ENCODE results near the gene ADM2.

The ADM2 gene

DNA sequence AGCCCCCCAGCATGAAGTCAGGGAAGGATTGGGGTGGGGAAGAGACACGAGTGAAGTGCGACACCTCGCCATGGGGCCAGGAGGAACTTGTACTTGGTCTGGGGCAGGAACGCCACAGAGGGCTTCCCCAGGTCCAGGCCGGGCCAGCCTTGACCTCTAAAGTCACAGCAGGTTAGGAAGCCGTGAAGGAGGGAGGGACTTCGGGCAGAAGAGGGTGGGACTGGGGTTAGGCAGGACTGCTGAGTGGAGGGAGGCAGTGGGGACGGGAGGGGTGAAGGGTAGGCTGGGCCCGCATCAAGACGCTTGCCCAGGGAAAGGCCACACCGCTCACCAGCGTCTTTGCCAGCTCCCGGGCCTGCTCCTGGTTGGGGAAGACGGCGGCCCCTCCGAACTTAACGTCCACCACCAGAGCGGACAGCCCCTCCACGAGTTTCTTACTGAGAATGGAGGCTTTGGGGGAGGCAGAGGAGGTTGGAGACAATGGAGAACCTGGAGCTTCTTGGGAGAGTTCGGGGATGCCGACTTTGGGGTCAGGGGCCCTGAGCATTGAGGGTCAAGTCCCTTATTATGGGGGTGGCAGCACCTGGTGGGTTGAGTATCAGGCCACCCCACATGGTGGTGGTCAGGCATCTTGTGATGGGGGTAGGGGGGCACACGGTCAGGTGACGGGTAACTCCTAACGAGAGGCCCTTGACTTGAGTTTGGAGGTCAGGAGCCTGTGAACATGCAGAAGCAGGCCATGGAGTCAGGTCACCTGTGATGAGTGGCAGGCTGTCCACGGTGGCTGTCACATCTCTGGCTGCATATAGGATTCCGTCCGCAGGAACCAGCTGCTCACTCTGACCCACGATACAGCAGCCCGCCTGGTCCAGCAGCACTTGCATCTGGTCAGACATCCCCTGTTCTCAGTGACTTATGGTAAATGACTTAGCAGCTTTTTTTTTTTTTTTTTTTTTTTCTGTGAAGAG lies 45.8 kb downstream of the ADM2 start:
- DNase-seq = no peak

GRCh38 chr22:50527921-50528681 lies 46.8 kb downstream of the ADM2 start:
- DNase-seq = no peak

DNA sequence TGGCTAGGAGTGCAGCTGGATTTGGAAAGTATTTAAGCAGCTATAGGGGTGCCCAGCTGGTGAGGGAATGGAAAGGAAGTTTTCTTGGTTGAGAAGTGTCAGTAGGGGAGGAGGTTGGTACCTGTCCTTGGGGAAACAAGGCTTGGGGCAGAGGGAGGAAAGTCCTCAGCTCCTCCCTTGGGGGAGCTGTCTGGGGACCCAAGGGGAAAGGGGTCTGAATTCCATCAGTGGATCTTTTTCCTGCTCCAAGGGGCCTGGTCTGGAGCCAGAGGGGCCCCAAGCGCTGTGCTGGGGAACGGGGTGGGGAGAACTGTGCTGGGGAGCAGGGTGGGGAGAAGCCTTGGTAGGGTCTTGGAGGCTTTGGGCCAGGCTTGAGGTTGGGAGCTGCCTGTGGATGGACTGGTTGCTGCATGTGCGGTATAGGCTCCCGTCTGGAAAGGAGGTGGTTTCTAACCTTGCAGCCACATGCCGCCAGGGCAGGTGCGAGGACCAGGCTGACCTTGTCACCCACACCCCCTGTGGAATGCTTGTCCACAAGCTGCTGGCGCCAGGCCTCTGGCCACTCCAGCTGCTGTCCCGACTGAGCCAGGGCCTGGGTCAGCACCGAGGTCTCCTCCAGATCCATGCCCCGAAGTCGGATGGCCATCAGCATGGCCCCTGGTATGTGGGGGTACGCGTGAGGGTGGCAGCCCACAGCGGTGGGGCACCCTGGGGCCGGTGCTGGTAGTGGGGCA lies 47.5 kb downstream of the ADM2 start:
- no peak for DNase-seq

GRCh38 chr22:50529416-50529896 lies 48.1 kb downstream of the ADM2 start:
- DNase-seq = no peak

- peak; percentile 58 for DNase-seq
These were observed 48.7 kb downstream of the ADM2 start, which contains the start of gene TYMP for GRCh38 chr22:50529897-50530579. Gene TYMP, minus strand, starts transcription at chr22:50530012. Its CDS starts 303 bp downstream, at chr22:50529709.

GRCh38 chr22:50530580-50530876 lies 49.2 kb downstream of the ADM2 start:
- no peak for DNase-seq

DNA sequence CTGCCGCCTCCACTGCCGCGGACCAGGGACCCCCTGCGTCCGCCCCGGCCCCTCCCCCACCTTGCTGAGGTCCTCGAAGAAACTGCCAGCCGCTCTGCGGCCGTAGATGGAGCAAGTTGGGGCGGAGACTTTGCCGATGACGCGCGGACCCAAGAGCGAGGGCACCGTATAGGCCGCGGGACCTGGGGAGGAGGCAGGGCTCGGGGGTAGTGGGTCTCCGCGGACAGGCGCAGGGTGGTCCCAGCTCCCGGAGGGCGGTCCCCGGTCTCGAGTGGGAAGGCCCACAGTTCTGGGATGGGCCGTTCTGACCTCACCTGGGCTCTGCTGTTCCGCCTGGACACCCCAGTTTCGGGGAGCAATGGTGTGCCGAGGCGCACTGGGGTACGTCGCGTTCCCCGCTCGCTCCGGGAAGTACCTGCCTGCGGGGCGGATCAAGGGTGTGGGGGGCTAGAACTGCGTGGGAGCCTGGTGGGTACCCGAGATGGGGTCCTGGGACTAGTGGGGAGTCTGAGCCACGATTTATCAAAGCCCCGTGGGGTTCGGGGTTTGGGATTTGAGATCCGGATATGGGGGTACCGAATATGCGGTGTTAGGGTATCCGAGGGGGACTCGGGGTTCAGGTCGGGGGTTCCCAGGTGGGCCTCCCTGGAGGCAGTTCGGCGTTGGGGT lies 49.7 kb downstream of the ADM2 start:
- peak; percentile 69 for DNase-seq

DNA sequence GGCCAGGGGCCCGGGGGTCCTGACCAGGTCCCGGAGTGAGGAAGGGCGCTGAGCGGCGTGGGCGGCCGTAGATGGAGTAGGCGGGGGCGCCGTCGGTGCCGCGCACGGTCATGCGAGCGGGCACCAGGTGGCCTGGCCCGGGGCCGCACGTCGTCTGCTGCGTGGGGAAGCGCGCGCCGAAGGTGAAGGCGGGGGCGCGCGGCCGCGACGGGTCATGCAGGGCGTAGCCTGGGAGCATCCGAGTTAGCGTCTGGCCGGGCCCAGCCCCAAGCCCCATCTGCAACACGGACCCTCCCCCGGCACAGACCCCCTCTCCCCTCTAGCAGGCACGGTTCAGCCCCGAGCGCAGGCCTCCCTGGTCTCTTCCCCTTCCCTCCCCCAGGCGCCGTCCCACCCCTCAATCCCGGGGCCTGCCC lies 50.2 kb downstream of the ADM2 start:
- DNase-seq = no peak

DNA sequence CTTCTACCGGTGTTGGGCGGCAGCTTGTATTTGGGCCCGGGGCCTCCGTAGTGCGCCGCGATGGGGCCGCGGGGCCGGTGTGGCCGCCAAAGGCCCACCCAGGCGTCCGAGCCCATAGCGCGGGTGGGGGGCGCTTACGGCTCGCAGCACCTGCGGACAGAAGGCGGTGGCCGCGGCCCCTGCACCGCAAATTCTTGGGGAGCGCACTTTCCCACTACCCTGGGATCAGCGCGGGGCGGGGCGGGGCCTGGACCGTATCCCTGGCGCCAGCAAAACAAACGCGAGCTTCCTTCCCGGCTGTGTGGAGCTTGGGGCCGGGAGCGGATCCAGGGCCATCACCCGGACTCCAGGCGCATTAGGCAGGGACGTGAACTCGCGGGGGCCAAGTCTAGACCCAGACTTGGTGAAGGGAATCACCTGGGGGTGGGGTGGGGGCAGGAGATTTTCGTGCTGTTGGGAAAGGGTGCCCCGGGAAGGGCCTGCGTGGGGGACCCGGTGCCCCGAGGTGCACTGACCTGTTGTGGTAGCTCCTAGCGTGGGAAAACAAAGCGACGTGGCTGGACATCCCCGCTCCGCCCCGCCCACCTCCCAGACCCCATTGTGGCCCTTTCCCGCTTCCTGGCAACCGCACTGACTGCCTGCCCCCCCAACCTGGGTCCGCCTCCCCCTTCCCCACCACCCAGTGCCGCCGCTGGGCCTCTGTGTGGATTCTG lies 50.8 kb downstream of the ADM2 start:
- peak; percentile 38 for DNase-seq

DNA sequence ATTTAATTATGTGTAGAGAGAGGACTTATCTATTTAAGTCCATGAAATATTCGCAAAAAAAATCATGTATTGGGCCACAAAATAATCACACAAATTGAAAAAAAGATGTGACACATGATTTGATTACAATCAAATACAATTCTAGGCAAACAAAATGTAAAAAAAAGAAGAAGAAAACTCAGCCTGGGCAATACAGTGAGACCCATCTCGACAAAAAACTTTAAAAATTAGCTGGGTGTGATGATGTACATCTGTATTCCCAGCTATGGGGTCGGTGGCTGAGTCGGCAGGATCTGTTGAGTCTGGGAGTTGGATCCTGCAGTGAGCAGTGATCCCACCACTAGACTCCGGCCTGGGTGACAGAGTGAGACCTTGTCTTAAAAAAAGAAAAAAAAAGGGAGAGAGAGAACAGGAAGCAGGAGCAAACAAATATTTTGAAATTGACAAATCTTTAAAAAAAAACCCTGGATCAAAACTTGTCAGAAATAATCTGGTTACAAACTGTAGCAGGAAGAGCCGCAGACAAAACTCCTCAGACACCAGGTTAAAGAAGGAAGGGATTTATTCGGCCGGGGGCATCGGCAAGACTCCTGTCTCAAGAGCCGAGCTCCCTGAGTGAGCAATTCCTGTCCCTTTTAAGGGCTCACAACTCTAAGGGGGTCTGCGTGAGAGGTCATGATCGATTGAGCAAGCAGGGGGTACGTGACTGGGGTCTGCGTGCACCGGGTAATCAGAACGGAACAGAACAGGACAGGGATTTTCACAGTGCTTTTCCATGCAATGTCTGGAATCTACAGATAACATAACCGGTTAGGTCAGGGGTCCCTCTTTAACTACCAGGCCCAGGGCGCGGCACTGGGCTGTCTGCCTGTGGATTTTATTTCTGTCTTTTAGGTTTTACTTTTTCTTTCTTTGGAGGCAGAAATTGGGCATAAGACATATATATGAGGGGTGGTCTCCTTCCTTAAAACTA lies 51.8 kb downstream of the ADM2 start:
- no peak for DNase-seq

DNA sequence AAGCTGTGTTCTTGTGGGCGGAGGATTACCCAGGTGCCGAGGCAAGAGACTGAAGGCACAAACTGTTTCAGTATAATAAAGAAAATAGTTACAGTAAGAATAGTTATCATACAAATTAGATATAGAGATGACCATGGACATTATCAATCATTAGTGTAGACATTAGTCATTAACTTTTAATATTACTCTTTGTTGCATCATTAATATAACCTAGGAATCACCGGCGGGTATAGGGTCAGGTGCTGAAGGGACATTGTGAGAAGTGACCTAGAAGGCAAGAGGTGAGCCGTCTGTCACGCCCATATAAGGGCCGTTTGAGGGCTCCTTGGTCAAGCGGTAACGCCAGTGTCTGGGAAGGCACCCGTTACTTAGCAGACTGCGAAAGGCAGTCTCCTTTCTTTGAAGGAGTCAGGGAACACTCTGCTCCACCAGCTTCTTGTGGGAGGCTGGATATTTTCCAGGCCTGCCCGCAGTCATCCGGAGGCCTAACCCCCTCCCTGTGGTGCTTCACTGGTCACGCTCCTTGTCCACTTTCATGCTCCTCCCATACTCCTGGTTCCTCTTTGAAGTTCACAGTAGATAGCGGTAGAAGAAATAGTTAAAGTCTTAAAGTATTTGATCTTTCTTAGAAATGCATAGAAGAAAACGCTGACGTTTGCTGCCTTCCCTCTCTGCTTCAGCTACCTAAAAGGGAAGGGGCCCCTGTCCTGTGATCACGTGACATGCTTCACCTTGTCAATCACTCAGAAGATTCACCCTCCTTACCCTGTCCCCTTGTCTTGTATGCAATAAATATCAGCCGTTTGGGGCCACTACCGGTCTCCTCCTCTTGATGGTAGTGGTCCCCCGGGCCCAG lies 52.7 kb downstream of the ADM2 start:
- DNase-seq = peak; percentile 57

DNA sequence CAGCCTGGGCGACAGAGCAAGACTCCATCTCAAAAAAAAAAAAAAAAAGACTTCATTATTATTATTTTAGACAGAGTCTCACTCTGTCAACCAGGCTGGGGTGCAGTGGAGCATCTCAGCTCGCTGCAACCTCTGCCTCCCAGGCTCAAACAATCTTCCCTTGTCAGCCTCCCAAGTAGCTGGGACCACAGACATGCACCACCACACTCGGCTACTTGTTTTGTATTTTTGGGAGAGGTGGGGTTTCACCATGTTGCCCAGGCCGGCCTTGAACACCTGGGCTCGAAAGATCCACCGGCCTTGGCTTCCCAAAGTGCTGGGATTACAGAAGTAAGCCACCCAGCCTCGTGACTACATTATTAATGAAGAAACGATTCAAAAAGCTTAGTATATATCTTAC lies 53.8 kb downstream of the ADM2 start:
- DNase-seq = no peak
